HCT116 (cell line): ENCODE data around the gene TMPRSS3.
A peak's percentile ranks its signal among the peaks of the same experiment; 100 is the strongest.

Experiments used
- MAX ChIP-seq: IDR thresholded peaks from 2 replicates; pipeline ENCODE4 v1.6.1; 2012
- POLR2AphosphoS5 ChIP-seq: IDR thresholded peaks from 2 replicates; pipeline ENCODE4 v1.6.1; 2011; ENCODE audit warnings: mild to moderate bottlenecking, low read depth, low read length, moderate library complexity
- TF ChIP-seq, protein P1 (sequence below): IDR thresholded peaks from 2 replicates; pipeline ENCODE4 v1.6.1; 2012; ENCODE audit warnings: low read depth
- TF ChIP-seq, protein P2 (sequence below), 3 experiments: fragments of 200-600 bp in 1 of 3; sonication (generic) in 1 of 3; IDR thresholded peaks in 2 of 3; conservative IDR thresholded peaks in 1 of 3; 2 replicates each; pipeline ENCODE4 v1.5.1; 2012 to 2017; ENCODE audit warnings: low read depth in 2 of 3, low read length in 2 of 3, antibody characterized with exemption in 1 of 3, borderline replicate concordance in 1 of 3, control low read depth in 1 of 3, mild to moderate bottlenecking in 1 of 3, mixed read lengths in 1 of 3, mixed run types in 1 of 3, moderate library complexity in 1 of 3; ENCODE audit not compliant: insufficient read depth in 1 of 3

GRCh38 chr21:42437786-42438185, 41.9 kb upstream of the TMPRSS3 start:
- TF ChIP-seq, protein P1, sequence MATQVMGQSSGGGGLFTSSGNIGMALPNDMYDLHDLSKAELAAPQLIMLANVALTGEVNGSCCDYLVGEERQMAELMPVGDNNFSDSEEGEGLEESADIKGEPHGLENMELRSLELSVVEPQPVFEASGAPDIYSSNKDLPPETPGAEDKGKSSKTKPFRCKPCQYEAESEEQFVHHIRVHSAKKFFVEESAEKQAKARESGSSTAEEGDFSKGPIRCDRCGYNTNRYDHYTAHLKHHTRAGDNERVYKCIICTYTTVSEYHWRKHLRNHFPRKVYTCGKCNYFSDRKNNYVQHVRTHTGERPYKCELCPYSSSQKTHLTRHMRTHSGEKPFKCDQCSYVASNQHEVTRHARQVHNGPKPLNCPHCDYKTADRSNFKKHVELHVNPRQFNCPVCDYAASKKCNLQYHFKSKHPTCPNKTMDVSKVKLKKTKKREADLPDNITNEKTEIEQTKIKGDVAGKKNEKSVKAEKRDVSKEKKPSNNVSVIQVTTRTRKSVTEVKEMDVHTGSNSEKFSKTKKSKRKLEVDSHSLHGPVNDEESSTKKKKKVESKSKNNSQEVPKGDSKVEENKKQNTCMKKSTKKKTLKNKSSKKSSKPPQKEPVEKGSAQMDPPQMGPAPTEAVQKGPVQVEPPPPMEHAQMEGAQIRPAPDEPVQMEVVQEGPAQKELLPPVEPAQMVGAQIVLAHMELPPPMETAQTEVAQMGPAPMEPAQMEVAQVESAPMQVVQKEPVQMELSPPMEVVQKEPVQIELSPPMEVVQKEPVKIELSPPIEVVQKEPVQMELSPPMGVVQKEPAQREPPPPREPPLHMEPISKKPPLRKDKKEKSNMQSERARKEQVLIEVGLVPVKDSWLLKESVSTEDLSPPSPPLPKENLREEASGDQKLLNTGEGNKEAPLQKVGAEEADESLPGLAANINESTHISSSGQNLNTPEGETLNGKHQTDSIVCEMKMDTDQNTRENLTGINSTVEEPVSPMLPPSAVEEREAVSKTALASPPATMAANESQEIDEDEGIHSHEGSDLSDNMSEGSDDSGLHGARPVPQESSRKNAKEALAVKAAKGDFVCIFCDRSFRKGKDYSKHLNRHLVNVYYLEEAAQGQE: peak; percentile 60
- TF ChIP-seq MAX: no peak
- TF ChIP-seq, protein P2, sequence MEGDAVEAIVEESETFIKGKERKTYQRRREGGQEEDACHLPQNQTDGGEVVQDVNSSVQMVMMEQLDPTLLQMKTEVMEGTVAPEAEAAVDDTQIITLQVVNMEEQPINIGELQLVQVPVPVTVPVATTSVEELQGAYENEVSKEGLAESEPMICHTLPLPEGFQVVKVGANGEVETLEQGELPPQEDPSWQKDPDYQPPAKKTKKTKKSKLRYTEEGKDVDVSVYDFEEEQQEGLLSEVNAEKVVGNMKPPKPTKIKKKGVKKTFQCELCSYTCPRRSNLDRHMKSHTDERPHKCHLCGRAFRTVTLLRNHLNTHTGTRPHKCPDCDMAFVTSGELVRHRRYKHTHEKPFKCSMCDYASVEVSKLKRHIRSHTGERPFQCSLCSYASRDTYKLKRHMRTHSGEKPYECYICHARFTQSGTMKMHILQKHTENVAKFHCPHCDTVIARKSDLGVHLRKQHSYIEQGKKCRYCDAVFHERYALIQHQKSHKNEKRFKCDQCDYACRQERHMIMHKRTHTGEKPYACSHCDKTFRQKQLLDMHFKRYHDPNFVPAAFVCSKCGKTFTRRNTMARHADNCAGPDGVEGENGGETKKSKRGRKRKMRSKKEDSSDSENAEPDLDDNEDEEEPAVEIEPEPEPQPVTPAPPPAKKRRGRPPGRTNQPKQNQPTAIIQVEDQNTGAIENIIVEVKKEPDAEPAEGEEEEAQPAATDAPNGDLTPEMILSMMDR (IDR thresholded peaks at IDR 0.05 in 2 of 3, conservative IDR thresholded peaks at IDR 0.05 in 1 of 3; ENCODE audit: borderline replicate concordance in 1 of 3, insufficient read depth in 1 of 3, low read depth in 2 of 3, low read length in 2 of 3): no peak
- no peak for TF ChIP-seq POLR2AphosphoS5
